ENCODE results near the gene ROMO1.
"Not testable (repeated sequence)": the region's sequence is repeated elsewhere in the genome, so short reads cannot be mapped to it uniquely, and the experiment has no call there.

The ROMO1 gene

GRCh38 chr20:35743693-35744491 is 44.7 kb downstream of the ROMO1 start:
- TF ChIP-seq, protein P1, sequence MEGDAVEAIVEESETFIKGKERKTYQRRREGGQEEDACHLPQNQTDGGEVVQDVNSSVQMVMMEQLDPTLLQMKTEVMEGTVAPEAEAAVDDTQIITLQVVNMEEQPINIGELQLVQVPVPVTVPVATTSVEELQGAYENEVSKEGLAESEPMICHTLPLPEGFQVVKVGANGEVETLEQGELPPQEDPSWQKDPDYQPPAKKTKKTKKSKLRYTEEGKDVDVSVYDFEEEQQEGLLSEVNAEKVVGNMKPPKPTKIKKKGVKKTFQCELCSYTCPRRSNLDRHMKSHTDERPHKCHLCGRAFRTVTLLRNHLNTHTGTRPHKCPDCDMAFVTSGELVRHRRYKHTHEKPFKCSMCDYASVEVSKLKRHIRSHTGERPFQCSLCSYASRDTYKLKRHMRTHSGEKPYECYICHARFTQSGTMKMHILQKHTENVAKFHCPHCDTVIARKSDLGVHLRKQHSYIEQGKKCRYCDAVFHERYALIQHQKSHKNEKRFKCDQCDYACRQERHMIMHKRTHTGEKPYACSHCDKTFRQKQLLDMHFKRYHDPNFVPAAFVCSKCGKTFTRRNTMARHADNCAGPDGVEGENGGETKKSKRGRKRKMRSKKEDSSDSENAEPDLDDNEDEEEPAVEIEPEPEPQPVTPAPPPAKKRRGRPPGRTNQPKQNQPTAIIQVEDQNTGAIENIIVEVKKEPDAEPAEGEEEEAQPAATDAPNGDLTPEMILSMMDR (IDR thresholded peaks at IDR 0.05): no peak
- Histone ChIP-seq H3K4me1 (ENCODE audit: control insufficient read depth in 1 of 2, insufficient read depth in 1 of 2, low read depth in 1 of 2, low read length in 1 of 2) (peaks cover 42 to 45% of the 10 kb centered on the region in 2 experiments), H3K27me3 (no peaks in the 10 kb centered on the region), H3K36me3 (peaks cover 18% of the 10 kb centered on the region), H3K4me3 (ENCODE audit: low read depth in 1 of 2, low read length in 1 of 2) (peak overlapping the region; percentile 96 to 99), H3K27ac (peak overlapping the region; percentile 97), H3K9me3 (no peaks in the 10 kb centered on the region)

DNA sequence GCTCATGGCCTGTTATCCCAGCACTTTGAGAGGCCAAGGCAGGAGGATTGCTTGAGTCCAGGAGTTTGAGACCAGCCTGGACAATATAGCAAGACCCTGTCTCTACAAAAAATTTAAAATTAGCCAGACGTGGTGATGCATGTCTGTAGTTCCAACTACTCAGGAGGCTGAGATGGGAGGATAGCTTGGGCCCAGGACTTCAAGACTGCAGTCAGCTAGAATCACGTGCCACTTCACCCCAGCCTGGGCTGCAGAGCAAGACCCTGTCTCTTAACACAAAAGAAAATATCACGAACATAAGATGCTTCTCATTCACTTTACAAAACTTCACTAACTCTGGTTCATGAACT is 45.3 kb downstream of the ROMO1 start:
- H3K9me3 ChIP-seq, H3K27me3 ChIP-seq: not testable (repeated sequence)
- peaks cover 38 to 42% of the 10 kb centered on the region in 2 experiments for H3K4me1 ChIP-seq (ENCODE audit: control insufficient read depth in 1 of 2, insufficient read depth in 1 of 2, low read depth in 1 of 2, low read length in 1 of 2)
- peak overlapping the region; percentile 96 to 99 for H3K4me3 ChIP-seq (ENCODE audit: low read depth in 1 of 2, low read length in 1 of 2)
- peak overlapping the region; percentile 97 for H3K27ac ChIP-seq
- H3K36me3 ChIP-seq: peaks cover 12% of the 10 kb centered on the region

Measured in neutrophil (primary cell).